ENCODE measurements around the gene CHKA. TPM values are rescaled to one million over a fixed set of nuclear protein-coding genes. Genes with fewer than 3 reads are reported as not detected.

The CHKA gene
- polyA plus RNA-seq, 3 donors = 30.4 to 33.2 (median 32.8) TPM

GRCh38 chr11:68037411-68038225, 83.6 kb downstream of the CHKA start:
- DNase-seq (ENCODE audit: low read depth in 3 of 3, low spot score in 2 of 3) = no peak

GRCh38 chr11:68036717-68037239, 84.4 kb downstream of the CHKA start:
- DNase-seq (ENCODE audit: low read depth in 3 of 3, low spot score in 2 of 3) = no peak

- no peak for DNase-seq (ENCODE audit: low read depth in 3 of 3, low spot score in 2 of 3)
These were observed 85.0 kb downstream of the CHKA start for GRCh38 chr11:68036141-68036716.

- DNase-seq (ENCODE audit: low read depth in 3 of 3, low spot score in 2 of 3) = no peak
These were observed 85.8 kb downstream of the CHKA start for GRCh38 chr11:68035266-68035876.

DNA sequence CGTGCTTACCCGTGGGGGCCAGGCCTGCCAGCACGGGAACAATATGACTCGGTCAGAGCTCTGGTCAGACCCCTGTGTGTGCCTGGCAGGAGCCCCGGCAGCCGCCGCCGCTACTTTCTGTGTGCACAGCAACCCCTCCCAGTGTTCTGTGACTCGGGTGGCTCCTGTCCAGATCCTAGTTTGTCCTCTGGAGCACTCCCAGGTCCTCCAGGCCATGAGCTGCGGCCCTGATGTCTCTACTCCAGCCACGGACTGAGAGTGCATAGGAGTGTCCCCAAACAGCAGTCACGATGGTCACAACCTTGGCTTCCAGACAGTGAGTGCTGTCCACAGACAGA, 87.5 kb downstream of the CHKA start:
- no peak for DNase-seq (ENCODE audit: low read depth in 3 of 3, low spot score in 2 of 3)

- DNase-seq (ENCODE audit: low read depth in 3 of 3, low spot score in 2 of 3) = no peak
These were observed 88.0 kb downstream of the CHKA start for GRCh38 chr11:68032997-68033707.

DNA sequence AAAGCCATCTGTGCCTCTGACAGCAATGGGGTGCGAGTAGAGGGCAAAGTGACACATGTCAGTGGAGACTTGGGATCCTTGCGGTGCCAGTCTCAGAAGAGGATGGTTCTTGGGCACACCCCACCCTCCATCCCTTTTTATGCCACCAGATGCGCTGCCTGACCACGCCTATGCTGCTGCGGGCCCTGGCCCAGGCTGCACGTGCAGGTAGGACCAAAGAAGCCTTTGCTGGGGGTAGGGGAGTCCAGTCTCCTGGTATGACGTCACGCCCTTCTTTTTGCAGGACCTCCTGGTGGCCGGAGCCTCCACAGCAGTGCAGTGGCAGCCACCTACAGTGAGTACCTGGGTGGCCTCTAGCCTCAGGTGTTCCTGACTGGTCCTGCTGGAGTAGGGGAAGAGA, 89.2 kb downstream of the CHKA start:
- no peak for DNase-seq (ENCODE audit: low read depth in 3 of 3, low spot score in 2 of 3)

DNA sequence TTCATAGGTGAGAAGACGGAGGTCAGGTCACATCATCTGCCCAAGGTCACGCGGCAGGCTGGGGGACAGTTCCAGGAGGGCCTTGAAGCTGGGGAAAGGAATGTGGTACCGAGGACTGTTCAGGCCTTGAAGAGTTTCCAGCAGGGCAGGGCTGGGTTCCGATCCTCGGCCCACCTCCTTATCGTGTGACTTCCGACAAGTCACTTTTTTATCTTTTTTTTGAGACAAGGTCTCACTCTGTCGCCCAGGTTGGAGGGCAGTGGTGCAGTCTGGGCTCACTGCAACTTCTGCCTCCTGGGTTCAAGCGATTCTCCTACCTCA, 90.1 kb downstream of the CHKA start:
- no peak for DNase-seq (ENCODE audit: low read depth in 3 of 3, low spot score in 2 of 3)

- peak; percentile 97 to 99 (median 98) for DNase-seq (ENCODE audit: low read depth in 3 of 3, low spot score in 2 of 3)
These were observed 90.7 kb downstream of the CHKA start, which contains the start of gene NDUFS8 for GRCh38 chr11:68030318-68031143. NDUFS8 (plus strand) TSS chr11:68030681; CDS start chr11:68032152, 1,471 bp downstream.

DNA sequence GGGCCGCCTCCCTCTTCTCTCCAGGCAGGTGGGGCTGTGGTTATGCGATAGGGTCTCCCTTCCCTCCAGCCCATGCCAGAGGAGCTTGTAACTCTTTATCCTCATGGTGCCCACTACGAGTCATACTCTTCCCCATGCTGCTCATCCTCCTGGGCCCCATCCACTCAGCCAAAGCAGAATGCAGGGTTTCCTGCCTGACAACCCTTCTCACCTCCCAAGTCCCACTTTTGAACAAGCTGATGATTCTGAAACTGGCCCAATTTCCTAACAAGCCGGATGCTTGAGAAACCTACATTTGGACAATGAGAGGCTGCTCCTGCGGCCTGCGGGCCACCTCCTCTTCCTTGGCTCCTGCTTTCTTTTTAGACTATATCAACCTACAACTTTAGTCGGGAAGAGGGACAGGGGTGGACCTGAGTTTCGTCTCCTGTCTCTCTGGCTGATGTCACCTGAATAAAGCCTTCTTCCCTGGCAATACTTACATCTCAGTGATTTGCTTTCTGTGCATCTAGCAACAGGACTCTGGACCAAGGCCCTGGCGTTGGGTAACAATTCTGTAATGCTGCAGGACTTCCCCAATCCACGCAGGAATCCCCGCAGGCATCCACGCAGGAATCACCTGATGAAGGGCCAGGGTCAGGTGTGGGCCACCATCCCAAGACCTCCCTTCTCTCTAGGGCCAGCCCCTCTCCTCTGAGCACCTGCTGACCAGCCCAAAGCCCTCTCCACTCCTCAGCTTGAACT, 92.2 kb downstream of the CHKA start:
- no peak for DNase-seq (ENCODE audit: low read depth in 3 of 3, low spot score in 2 of 3)

- DNase-seq (ENCODE audit: low read depth in 3 of 3, low spot score in 2 of 3) = no peak
These were observed 93.5 kb downstream of the CHKA start for GRCh38 chr11:68027667-68028066.

GRCh38 chr11:68026391-68027105, 94.6 kb downstream of the CHKA start:
- no peak for DNase-seq (ENCODE audit: low read depth in 3 of 3, low spot score in 2 of 3)

GRCh38 chr11:68025047-68025446, 96.1 kb downstream of the CHKA start:
- no peak for DNase-seq (ENCODE audit: low read depth in 3 of 3, low spot score in 2 of 3)

- no peak for DNase-seq (ENCODE audit: low read depth in 3 of 3, low spot score in 2 of 3)
These were observed 96.7 kb downstream of the CHKA start for GRCh38 chr11:68024508-68024907.

DNA sequence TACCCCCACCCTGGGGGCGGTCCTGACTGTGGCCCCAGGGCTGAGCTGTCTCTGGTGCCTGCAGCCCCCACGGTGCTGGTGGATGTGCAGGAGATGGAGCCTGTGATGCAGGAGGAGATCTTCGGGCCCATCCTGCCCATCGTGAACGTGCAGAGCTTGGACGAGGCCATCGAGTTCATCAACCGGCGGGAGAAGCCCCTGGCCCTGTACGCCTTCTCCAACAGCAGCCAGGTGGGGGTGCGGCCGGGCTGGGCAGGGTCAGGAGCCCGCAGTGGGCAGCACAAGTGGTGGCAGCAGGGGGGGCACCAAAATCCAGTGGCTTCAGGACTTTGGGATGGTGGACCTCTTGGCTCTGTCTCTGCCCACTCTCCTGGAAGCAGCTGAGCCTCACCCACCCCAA, 98.7 kb downstream of the CHKA start:
- DNase-seq (ENCODE audit: low read depth in 3 of 3, low spot score in 2 of 3) = no peak

DNA sequence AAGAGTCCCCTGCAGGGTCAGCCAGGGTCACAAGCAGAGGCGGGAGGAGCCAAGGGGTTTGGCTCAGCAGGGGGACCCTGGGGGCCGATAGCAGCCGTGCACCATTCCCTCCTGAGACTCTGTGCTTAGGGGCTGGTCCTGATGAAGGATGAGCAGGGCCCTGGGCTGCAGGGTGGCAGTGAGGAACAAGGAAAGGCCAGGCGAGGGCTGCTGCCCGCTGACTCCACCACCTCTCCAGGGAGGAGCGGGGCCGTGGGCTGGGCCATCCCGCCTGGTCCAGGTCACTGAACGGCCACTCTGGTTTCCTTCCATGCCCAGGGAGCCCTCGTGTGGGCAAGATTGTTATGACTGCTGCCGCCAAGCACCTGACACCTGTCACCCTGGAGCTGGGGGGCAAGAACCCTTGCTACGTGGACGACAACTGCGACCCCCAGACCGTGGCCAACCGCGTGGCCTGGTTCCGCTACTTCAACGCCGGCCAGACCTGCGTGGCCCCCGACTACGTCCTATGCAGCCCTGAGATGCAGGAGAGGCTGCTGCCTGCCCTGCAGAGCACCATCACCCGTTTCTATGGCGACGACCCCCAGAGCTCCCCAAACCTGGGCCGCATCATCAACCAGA, 99.9 kb downstream of the CHKA start:
- no peak for DNase-seq (ENCODE audit: low read depth in 3 of 3, low spot score in 2 of 3)

DNA sequence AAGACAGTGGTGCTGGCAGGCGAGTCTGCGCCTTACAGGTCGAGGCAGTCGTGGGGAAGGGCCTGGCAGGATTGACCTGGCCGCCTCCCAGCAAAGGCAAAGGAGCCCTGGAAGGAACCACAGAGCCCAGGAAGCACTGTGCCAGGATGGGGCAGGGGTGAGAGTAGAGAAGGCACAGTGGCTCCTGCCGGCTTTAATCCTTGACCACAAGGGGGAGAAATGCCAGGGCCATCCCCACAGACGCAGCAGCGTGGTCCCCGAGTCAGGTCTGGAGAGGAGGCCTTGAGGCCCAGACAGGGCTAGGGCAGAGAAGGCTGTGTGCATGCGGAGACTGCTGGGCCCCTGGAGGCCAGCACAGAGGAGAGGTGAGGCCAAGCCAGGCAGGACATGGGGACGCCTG, 100.6 kb downstream of the CHKA start:
- no peak for DNase-seq (ENCODE audit: low read depth in 3 of 3, low spot score in 2 of 3)

- no peak for DNase-seq (ENCODE audit: low read depth in 3 of 3, low spot score in 2 of 3)
These were observed 101.7 kb downstream of the CHKA start for GRCh38 chr11:68019486-68019885.

DNA sequence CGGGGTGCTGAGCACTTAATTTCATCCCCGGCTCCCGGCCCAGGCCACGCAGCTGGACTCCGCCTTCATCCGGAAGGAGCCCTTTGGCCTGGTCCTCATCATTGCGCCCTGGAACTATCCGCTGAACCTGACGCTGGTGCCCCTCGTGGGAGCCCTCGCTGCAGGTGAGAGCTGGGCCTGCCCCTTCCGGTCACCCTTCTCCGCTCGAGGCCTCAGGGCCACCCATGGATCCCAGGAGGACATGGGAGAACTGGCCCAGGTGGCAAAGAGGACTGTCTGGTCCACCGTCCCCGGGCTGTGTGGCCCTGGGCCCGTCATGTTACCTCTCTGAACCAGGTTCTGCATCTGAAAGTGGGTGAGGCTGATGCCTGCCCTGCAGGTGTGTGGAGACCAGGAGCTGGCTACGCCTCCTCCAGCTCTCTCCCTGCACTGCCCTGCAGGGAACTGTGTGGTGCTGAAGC, 102.4 kb downstream of the CHKA start:
- DNase-seq (ENCODE audit: low read depth in 3 of 3, low spot score in 2 of 3) = no peak
